Measurements from ENCODE around the gene TEAD1. TPM values are rescaled to one million over a fixed set of nuclear protein-coding genes. Genes with fewer than 3 reads are reported as not detected.

Gene TEAD1
- total and polyA plus RNA-seq, 10 of the 15 experiments (the other 5 are each of a cell fraction or from before 2014, with no cell fraction given): 0.01 to 0.59 (median 0.04) TPM; not detected in 6

DNA sequence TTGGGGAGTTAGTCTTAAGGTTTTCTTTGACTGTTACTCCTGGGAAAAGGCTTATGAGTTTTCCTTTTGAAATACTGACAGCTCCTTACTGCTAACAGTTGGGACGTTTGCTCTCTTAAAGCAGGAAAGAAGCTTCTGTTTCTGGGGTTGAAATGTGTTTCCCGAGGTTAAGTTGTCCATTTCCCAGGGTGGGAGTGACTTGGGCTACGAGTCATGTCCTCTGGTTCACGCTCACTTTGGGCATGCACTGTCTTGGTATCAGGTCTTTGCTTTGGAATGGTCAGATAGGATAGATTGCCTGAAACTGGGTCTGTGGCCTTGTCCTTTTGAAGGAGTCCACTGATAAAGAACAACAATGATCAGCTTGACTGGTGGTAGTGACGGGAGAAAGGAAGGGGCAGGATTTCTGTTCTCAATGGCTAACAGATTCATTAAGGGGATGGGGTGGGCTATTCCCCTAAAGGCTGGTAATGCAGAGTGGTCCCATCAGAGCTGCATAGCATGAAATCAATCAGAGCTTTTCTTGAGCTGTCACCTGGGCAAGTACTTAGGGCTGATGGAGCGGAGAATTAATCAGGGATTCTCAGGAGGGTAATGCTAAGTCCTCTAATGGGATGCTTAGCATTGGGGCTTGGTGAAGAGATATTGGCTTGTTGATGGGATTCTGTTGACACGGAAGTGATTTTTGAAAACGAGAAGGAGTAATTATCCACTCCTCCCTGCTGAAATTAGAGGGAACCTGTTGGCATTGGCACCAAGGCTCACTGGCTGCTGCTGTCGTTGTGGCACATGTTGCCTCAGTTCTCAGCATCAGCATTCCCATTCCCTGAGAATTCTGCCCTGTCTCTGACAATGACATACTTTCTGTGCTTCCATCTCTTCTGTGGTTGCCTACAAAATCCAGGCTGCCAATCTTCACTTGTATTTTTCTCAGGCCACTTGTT lies 81.6 kb downstream of the TEAD1 start:
- Histone ChIP-seq H2AFZ (ENCODE audit: control insufficient read depth, low read depth, low read length) (no peak overlapping the region), H3K36me3 (ENCODE audit: control insufficient read depth in 2 of 2, insufficient read depth in 2 of 2, low read length in 1 of 2) (no peaks in the 10 kb centered on the region)
- POLR2A ChIA-PET: no interaction called here

More for the DNA sequence above, 81.6 kb downstream of the TEAD1 start:
- TF ChIP-seq RFX5 (IDR thresholded peaks at IDR 0.05; ENCODE audit: low read depth, low read length): no peak
- TF ChIP-seq MEF2B (IDR thresholded peaks at IDR 0.05; ENCODE audit: partially characterized antibody, poor library complexity, severe bottlenecking): no peak
- no peak for TF ChIP-seq ZBED1 (IDR thresholded peaks at IDR 0.05; ENCODE audit: borderline replicate concordance)
- no peak for TF ChIP-seq IKZF1 (conservative IDR thresholded peaks at IDR 0.05)
- no peak for TF ChIP-seq HDAC6 (IDR thresholded peaks at IDR 0.05; ENCODE audit: unreplicated experiment)
- no peak for TF ChIP-seq ZZZ3 (IDR thresholded peaks at IDR 0.05; ENCODE audit: control insufficient read depth, insufficient read length, low read depth)
- TF ChIP-seq YY1 (IDR thresholded peaks at IDR 0.05; ENCODE audit: low read depth, low read length): no peak
- no peak for TF ChIP-seq ZNF207 (IDR thresholded peaks at IDR 0.05; ENCODE audit: borderline replicate concordance)
- TF ChIP-seq, protein P1, sequence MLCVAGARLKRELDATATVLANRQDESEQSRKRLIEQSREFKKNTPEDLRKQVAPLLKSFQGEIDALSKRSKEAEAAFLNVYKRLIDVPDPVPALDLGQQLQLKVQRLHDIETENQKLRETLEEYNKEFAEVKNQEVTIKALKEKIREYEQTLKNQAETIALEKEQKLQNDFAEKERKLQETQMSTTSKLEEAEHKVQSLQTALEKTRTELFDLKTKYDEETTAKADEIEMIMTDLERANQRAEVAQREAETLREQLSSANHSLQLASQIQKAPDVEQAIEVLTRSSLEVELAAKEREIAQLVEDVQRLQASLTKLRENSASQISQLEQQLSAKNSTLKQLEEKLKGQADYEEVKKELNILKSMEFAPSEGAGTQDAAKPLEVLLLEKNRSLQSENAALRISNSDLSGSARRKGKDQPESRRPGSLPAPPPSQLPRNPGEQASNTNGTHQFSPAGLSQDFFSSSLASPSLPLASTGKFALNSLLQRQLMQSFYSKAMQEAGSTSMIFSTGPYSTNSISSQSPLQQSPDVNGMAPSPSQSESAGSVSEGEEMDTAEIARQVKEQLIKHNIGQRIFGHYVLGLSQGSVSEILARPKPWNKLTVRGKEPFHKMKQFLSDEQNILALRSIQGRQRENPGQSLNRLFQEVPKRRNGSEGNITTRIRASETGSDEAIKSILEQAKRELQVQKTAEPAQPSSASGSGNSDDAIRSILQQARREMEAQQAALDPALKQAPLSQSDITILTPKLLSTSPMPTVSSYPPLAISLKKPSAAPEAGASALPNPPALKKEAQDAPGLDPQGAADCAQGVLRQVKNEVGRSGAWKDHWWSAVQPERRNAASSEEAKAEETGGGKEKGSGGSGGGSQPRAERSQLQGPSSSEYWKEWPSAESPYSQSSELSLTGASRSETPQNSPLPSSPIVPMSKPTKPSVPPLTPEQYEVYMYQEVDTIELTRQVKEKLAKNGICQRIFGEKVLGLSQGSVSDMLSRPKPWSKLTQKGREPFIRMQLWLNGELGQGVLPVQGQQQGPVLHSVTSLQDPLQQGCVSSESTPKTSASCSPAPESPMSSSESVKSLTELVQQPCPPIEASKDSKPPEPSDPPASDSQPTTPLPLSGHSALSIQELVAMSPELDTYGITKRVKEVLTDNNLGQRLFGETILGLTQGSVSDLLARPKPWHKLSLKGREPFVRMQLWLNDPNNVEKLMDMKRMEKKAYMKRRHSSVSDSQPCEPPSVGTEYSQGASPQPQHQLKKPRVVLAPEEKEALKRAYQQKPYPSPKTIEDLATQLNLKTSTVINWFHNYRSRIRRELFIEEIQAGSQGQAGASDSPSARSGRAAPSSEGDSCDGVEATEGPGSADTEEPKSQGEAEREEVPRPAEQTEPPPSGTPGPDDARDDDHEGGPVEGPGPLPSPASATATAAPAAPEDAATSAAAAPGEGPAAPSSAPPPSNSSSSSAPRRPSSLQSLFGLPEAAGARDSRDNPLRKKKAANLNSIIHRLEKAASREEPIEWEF (IDR thresholded peaks at IDR 0.05; ENCODE audit: insufficient replicate concordance, low read depth, low read length): no peak
- no TSS peak for BruUV-seq (replicated peaks)
- H4K20me1 ChIP-seq (ENCODE audit: control insufficient read depth, insufficient read depth): no peaks in the 10 kb centered on the region
- in situ Hi-C loops (cut with MboI): no loop called here
- H3K4me1 ChIP-seq (ENCODE audit: control insufficient read depth, insufficient read depth, low read length): no peaks in the 10 kb centered on the region
- FAIRE-seq: no peak
- ChIA-PET RAD21 (ENCODE audit: unreplicated experiment) (no interaction called here), CTCF (no interaction called here), SMC1A (ENCODE audit: uncharacterized antibody, unreplicated experiment) (no interaction called here)
- no peak overlapping the region for H3K27ac ChIP-seq (ENCODE audit: control insufficient read depth, insufficient read depth)
- ATAC-seq: no peak
- WGBS (ENCODE audit: insufficient coverage, insufficient replicate concordance, low lambda C conversion rate, missing lambda C conversion rate): 19% methylated on average over 9 of the region's 9 CpGs
- no peaks in the 10 kb centered on the region for H3K79me2 ChIP-seq (ENCODE audit: control insufficient read depth, insufficient read depth, low read length)
- H3K9me3 ChIP-seq (replicated peaks; ENCODE audit: control insufficient read depth, insufficient read depth, low read length): no peaks in the 10 kb centered on the region
- no peak overlapping the region for H3K4me3 ChIP-seq
- H3K27me3 ChIP-seq (replicated peaks in 1 of 2; ENCODE audit: control insufficient read depth in 2 of 2, insufficient read depth in 2 of 2, low read length in 1 of 2): no peaks in the 10 kb centered on the region
- no peak for DNase-seq (ENCODE audit: low read depth, low spot score)
- H3K4me2 ChIP-seq (ENCODE audit: control insufficient read depth, insufficient read depth): no peak overlapping the region
- intact Hi-C loops (cut with micrococcal nuclease; ENCODE audit: unreplicated experiment): no loop called here
- no peak overlapping the region for H3K9ac ChIP-seq (ENCODE audit: control insufficient read depth, insufficient read depth, low read length)
